HFFc6 (cell line): ENCODE data around the gene ZDHHC5. TPM values are rescaled to one million over a fixed set of nuclear protein-coding genes. Genes with fewer than 3 reads are reported as not detected.
"Not testable (repeated sequence)": the region's sequence is repeated elsewhere in the genome, so short reads cannot be mapped to it uniquely, and the experiment has no call there.

Source experiments
- DNase-seq: peaks from one replicate; pipeline ENCODE4 v3.0.0-alpha.2; 2018
- H3K27ac Mint-ChIP-seq: 2 replicates; pipeline ENCODE4 v1.8.0; 2020; ENCODE audit warnings: mild to moderate bottlenecking, mixed read lengths
- H3K27me3 Mint-ChIP-seq: 2 replicates; pipeline ENCODE4 v1.8.0; 2021; ENCODE audit warnings: mild to moderate bottlenecking, moderate library complexity, mixed read lengths; ENCODE audit not compliant: insufficient read depth
- H3K36me3 Mint-ChIP-seq: 2 replicates; pipeline ENCODE4 v1.8.0; 2021; ENCODE audit warnings: low read depth, mixed read lengths
- H3K4me1 Mint-ChIP-seq: 2 replicates; pipeline ENCODE4 v1.8.0; 2020; ENCODE audit warnings: low read depth, mixed read lengths
- H3K4me3 Mint-ChIP-seq: 2 replicates; pipeline ENCODE4 v1.8.0; 2020; ENCODE audit warnings: mild to moderate bottlenecking, moderate library complexity, mixed read lengths
- H3K9me3 Mint-ChIP-seq: 2 replicates; pipeline ENCODE4 v1.8.0; 2020; ENCODE audit warnings: mild to moderate bottlenecking, mixed read lengths
- total RNA-seq, 6 experiments: library from RNA; stranded (reverse); fragmentation: NEBNext Ultra II Directional; extraction: Animal tissue kit (Norgen Biotek cat#: 25700); gene quantifications; 2 replicates in 1 of 6; 3 replicates in 5 of 6; pipeline ENCODE4 v1.2.3, GENCODE V29; 2021
- TF ChIP-seq, protein P1 (sequence below): fragments of 200-600 bp; sonication (generic); IDR thresholded peaks from 2 replicates; pipeline ENCODE4 v1.5.0; 2021; ENCODE audit warnings: antibody characterized with exemption, mild to moderate bottlenecking

ZDHHC5 gene
- total RNA-seq, 6 experiments from 2014 or later = 67.5 to 82.1 (median 74.1) TPM

DNA sequence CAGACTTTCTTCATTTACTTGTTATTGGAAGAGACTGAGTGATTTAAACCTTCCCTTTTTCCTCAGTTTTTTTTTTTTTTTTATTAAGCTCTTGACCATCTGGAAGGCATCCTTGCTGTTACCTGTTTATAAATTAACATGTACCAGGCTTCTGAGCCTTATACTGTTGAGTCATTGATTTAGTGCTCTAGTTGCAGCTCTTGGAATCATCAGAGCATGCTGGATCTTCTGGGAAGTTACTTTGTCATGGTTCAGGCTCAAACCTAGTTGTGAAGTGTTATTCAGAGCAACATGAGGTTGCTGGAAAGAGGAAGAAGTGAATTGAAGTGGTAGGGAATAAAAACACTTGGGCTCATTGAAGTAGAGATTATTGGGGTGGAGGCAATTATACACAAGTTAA is 6.3 kb downstream of the ZDHHC5 start:
- H3K36me3 Mint-ChIP-seq = peaks cover 15% of the 10 kb centered on the region
- TF ChIP-seq, protein P1, sequence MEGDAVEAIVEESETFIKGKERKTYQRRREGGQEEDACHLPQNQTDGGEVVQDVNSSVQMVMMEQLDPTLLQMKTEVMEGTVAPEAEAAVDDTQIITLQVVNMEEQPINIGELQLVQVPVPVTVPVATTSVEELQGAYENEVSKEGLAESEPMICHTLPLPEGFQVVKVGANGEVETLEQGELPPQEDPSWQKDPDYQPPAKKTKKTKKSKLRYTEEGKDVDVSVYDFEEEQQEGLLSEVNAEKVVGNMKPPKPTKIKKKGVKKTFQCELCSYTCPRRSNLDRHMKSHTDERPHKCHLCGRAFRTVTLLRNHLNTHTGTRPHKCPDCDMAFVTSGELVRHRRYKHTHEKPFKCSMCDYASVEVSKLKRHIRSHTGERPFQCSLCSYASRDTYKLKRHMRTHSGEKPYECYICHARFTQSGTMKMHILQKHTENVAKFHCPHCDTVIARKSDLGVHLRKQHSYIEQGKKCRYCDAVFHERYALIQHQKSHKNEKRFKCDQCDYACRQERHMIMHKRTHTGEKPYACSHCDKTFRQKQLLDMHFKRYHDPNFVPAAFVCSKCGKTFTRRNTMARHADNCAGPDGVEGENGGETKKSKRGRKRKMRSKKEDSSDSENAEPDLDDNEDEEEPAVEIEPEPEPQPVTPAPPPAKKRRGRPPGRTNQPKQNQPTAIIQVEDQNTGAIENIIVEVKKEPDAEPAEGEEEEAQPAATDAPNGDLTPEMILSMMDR = no peak
- peaks cover 28% of the 10 kb centered on the region for H3K4me1 Mint-ChIP-seq
- no peak for DNase-seq
- no peaks in the 10 kb centered on the region for H3K9me3 Mint-ChIP-seq
- H3K27me3 Mint-ChIP-seq = no peaks in the 10 kb centered on the region; the same call in 1 of the 2 replicates
- H3K27ac Mint-ChIP-seq = peak overlapping the region; percentile 29
- H3K4me3 Mint-ChIP-seq = no peak overlapping the region

DNA sequence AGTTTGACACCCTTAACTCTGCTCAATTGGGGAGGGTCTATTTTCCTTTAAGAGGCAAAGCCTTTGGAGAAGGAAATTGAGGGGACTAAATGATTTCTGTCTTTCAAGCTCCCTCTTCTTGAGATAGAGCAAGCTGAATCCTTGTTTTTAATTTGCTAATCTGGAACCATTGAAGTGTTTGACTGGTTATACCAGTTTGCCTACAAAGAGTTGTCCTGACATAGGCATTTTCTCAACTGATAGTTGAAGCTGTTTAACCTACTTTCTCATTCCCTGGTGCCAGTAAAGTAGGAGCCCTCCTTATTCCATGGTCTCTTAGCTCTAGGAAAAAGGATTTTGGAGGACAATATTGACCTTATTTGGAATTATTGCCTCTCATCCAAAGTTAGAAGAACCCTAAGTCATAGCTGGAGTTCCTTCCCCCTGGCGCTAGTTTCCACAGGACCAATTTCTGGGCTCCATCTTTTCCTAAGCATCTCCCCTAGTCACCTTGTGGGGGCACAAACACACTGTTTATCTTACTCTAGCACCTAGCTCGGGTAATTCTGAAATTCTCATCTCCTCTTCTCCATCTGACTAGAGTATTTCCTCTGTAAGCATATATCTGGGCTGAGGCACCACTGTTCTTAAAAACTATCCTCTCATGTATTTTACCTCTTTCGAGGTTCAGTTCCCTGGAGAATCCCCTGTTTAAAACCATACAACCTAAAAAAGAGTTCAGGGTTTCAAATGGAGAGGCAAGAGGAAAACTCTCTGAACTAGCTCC is 7.4 kb downstream of the ZDHHC5 start:
- Mint-ChIP-seq H3K9me3 (no peaks in the 10 kb centered on the region), H3K4me1 (peaks cover 27% of the 10 kb centered on the region), H3K27ac (no peak overlapping the region), H3K4me3 (no peak overlapping the region), H3K27me3 (no peaks in the 10 kb centered on the region; the same call in 1 of the 2 replicates), H3K36me3 (peaks cover 15% of the 10 kb centered on the region)
- TF ChIP-seq, protein P1 = no peak
- no peak for DNase-seq

DNA sequence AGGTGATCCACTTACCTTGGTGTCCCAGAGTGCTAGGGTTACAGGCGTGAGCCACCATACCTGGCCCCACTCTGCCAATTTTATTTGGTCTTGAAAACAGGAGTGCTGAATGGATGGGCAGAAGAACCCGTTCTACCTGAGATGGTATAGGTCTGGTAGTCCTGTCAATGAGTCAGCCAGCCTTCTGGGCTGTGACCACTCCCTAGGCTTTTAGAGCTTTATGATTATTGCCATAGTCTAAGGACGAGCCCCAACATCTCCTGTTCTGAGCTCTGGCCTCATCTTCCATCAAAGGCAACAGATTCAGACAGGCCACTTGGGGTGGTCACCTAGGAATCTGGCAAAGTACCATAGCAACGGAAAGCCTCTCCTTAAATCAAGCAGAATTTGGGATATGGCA is 11.5 kb downstream of the ZDHHC5 start:
- Mint-ChIP-seq H3K4me1 (peaks cover 39% of the 10 kb centered on the region), H3K36me3 (peaks cover 21% of the 10 kb centered on the region), H3K27me3 (no peaks in the 10 kb centered on the region; the same call in 1 of the 2 replicates), H3K9me3 (no peaks in the 10 kb centered on the region), H3K4me3 (no peak overlapping the region), H3K27ac (peak overlapping the region; percentile 33; the same call in 1 of the 2 replicates)
- DNase-seq = no peak
- TF ChIP-seq, protein P1 = no peak

DNA sequence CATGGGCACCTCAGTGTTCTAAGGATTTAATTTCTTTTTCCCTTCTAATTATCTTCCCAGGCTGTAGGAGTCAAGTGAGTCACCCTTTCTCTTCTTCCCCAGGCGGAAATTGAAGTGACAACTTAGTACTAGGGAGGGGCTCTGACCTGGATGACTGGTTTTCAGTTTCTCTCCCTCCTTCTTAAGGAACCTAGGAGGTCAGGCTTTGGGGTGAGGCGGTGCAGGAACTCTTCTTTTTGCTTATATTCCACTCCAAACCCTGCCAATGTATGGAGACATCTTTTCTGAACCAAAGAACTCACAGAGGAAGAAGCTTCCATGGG is 12.6 kb downstream of the ZDHHC5 start:
- peak overlapping the region; percentile 57 for H3K27ac Mint-ChIP-seq
- H3K9me3 Mint-ChIP-seq = no peaks in the 10 kb centered on the region
- no peaks in the 10 kb centered on the region for H3K27me3 Mint-ChIP-seq
- TF ChIP-seq, protein P1 = no peak
- DNase-seq = peak; percentile 27
- no peak overlapping the region for H3K4me3 Mint-ChIP-seq
- peaks cover 37% of the 10 kb centered on the region for H3K4me1 Mint-ChIP-seq
- peaks cover 19% of the 10 kb centered on the region for H3K36me3 Mint-ChIP-seq

DNA sequence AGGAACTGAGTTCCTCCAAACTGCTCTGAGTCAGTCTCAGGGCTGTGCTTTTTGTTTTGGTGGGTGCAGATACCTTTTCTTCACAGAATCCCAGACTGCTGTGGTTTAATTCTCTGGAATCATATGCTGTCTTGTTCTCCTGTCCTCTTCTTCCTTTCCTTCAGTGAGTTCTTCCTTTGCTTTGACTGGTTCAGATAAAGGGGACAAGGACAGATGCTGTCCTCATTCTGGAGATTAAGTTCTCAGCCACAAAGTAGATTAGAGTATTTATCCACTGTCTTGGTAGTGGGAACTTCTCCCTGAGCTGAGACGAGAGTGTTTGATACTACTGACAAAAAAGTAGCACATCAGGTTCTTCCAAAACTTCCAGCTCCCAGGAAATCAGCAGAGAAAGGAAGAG is 13.3 kb downstream of the ZDHHC5 start:
- peaks cover 19% of the 10 kb centered on the region for H3K36me3 Mint-ChIP-seq
- TF ChIP-seq, protein P1 = no peak

DNA sequence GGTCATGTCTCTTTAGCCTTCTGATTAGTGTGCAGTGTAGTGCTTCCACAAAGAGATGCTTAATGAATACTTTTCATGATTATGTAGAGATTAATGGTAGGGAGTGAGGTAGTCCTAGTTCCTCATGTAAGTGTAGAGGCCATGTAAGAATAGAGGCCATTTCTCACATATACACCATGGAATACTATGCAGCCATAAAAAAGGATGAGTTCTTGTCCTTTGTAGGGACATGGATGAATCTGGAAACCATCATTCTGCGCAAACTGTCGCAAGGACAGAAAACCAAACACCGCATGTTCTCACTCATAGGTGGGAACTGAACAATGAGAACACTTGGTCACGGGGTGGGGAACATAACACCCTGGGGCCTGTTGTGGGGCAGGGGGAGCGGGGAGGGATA is 22.6 kb downstream of the ZDHHC5 start:
- H3K4me1 Mint-ChIP-seq, H3K9me3 Mint-ChIP-seq, DNase-seq, H3K27ac Mint-ChIP-seq, H3K27me3 Mint-ChIP-seq, H3K4me3 Mint-ChIP-seq: not testable (repeated sequence)
- peaks cover 36% of the 10 kb centered on the region for H3K36me3 Mint-ChIP-seq

More for the DNA sequence above, 13.3 kb downstream of the ZDHHC5 start:
- Mint-ChIP-seq H3K27ac (no peak overlapping the region), H3K27me3 (no peaks in the 10 kb centered on the region), H3K4me3 (no peak overlapping the region), H3K9me3 (no peaks in the 10 kb centered on the region), H3K4me1 (peaks cover 37% of the 10 kb centered on the region)
- DNase-seq = no peak
